Glomerular endothelial cell (primary cell): ENCODE data around the gene SEC61A1. TPM values are rescaled to one million over a fixed set of nuclear protein-coding genes. Genes with fewer than 3 reads are reported as not detected.

Experiments used
- DNase-seq: peaks from one replicate; pipeline ENCODE4 v3.0.0-alpha.2; 2011; ENCODE audit warnings: low read depth, low spot score; ENCODE audit errors: extremely low read depth
- total RNA-seq: library from RNA; depleted of rRNA; stranded (reverse); fragments of >200 nt; gene quantifications from 2 replicates; pipeline ENCODE4 v1.2.3, GENCODE V29; 2015

SEC61A1 gene
- total RNA-seq: 289 and 290 TPM in 2 replicates

DNA sequence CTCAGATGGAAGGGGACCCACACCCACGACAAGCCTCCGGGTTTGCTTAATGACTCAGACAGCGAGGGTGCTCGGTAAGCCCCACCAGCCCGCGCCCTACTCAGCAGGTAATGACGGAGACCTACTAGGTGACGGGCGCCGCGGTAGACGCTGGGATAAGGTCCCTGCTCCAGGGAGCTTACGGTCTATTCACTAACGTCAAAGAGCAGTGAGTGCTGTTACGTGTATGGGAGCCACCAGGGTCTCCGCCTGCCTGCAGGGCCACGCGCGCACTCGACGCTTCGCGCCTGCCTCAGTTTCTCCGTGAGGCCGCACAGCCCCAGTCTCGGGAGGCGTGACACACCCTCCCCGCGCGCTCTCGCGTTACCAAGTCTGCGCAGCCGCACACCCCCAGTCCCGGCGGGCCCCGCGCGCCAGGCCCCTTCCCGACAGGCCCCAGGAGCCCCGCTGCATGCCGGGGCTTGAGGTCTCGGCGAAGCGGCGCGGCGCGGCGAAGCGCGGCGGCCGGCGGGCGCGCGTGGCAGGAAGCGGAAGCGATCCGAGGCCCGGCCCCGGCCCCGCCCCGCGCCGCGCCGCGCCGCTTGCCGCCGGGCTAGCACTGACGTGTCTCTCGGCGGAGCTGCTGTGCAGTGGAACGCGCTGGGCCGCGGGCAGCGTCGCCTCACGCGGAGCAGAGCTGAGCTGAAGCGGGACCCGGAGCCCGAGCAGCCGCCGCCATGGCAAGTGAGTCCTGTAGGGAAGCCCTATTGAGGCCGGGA is at the start of gene SEC61A1:
SEC61A1 (plus strand) TSS at position 601 of the 758 bp plus-strand sequence; CDS start at position 717, 116 bp downstream.
- no peak for DNase-seq

GRCh38 chr3:128004661-128005060 is 47.6 kb upstream of the SEC61A1 start:
- DNase-seq: no peak

- no peak for DNase-seq
These were observed 45.9 kb upstream of the SEC61A1 start for GRCh38 chr3:128006061-128007032.

DNA sequence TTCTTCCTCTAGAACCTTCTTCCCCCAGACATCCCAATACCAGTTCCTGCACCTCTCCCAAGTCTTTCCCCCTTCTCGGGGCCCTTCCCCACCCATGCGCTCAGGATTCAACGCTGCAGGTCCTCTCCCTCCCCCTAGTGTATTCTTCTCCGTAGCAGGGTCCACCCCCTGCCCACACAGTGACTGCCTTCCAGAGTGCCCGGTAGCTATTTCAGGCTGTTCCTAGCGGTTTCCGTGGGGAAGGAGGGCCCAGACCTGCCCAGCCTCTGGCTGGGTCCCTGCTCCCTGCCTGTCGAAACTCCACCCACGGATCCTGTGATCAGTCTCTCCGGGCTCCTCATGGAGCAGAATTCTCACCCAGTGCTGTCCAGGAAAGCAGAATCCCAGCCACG is 45.2 kb upstream of the SEC61A1 start:
- DNase-seq: no peak

- no peak for DNase-seq
These were observed 42.0 kb upstream of the SEC61A1 start for GRCh38 chr3:128009952-128010846.

- DNase-seq: no peak
These were observed 41.1 kb upstream of the SEC61A1 start for GRCh38 chr3:128011140-128011539.

- no peak for DNase-seq
These were observed 40.2 kb upstream of the SEC61A1 start for GRCh38 chr3:128012050-128012449.

GRCh38 chr3:128014548-128014947 is 37.7 kb upstream of the SEC61A1 start:
- no peak for DNase-seq

GRCh38 chr3:128016502-128016901 is 35.7 kb upstream of the SEC61A1 start:
- DNase-seq: no peak

GRCh38 chr3:128021768-128022372 is 30.4 kb upstream of the SEC61A1 start:
- no peak for DNase-seq

DNA sequence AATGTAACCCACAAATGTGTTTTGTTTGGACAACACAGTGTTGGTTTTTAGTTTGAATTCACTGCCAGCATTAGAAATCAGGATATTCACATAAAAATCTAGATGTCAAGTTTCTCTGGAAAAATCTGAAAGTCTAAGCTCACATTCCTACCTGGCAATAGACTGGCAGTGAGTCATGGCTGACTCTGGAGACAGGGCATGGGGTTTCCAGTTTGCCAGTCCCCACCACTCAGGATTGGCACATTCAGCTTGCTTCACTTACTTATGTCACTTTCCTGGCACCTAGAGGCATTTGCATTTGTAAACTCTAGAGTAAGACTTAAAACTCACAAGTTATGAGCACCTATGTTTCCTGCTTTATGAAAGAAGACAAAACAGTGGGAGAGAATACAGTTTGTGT is 19.1 kb upstream of the SEC61A1 start:
- DNase-seq: no peak

- DNase-seq: no peak
These were observed 16.1 kb upstream of the SEC61A1 start for GRCh38 chr3:128036119-128036518.

- no peak for DNase-seq
These were observed 12.2 kb upstream of the SEC61A1 start for GRCh38 chr3:128040041-128040440.

GRCh38 chr3:128040660-128041059 is 11.6 kb upstream of the SEC61A1 start:
- no peak for DNase-seq

GRCh38 chr3:128041344-128041743 is 10.9 kb upstream of the SEC61A1 start:
- no peak for DNase-seq

GRCh38 chr3:128050597-128050996 is 1.6 kb upstream of the SEC61A1 start:
- no peak for DNase-seq

GRCh38 chr3:128051459-128051836 is 789 bp upstream of the SEC61A1 start:
- DNase-seq: no peak

DNA sequence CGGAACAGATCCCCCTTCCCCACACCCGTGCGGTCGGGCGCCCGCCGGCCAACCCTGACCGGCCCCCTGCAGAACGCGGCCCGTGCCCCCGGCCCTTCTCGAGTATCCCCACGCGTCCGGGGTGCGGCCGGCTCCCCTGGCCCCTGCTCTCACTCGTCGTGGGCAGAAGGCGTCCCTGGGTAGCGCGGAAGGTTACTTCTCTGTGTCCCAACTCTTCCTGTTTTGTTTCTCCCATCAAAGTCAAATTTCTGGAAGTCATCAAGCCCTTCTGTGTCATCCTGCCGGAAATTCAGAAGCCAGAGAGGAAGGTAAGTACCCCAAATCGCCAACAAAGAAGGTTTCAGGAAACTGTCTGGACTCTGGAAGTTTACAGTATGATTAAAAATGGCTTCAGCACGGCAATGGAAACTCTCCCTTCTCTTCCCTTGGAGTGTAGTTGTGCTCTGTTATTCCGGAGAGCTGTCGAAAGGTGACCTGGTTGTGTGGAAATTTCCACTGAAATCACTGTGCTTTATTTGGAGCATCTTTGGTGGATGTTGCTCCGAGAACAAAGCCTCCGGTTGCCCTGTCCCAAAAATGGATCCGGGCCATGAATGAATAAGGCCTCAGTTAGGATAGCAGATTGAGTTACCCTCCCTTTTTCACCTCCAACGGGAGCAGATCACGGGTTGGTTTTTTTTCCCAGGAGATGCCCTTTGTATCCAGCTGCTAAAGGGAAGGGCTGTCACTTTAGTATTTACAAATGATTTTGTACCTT is 536 bp downstream of the SEC61A1 start:
- DNase-seq: no peak

DNA sequence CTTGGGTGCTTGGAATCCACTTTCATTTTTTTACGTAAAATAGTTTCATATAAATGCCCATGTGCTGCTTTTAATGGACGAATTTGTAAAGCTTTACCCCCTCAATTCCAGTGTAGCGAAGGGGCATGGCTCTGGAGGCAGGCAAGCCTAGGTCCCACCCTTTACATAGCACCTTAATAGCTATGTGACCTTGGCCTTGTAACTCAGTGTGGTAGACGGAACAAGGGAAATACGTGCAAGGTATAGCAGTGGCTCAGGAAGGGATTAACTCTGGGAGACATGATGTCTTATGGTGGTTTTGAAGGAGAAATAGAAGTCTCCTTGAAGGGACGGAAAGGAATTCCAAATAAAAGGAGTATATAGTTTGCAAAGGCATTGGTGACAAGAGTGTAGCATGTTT is 1.4 kb downstream of the SEC61A1 start:
- no peak for DNase-seq

GRCh38 chr3:128054367-128054766 is 2.1 kb downstream of the SEC61A1 start:
- DNase-seq: no peak
